Natural killer cell (primary cell): ENCODE data around the gene MYH4. TPM values are rescaled to one million over a fixed set of nuclear protein-coding genes. Genes with fewer than 3 reads are reported as not detected.

ENCODE experiments used
- ATAC-seq, 3 donors: fragments of 150-1000 bp in 2 of 3; fragments of 200-7000 bp in 1 of 3; cut with Tn5 transposase; 1 replicate in 1 of 3; 2 replicates in 2 of 3; pipeline ENCODE4 v1.10.0; 2021; ENCODE audit warnings: mild to moderate bottlenecking in 2 of 3, moderate library complexity in 2 of 3
- DNase-seq, 2 donors: peaks; one replicate each; pipeline versions ENCODE4 v3.0.0 to v3.0.0-alpha.2; 2013 to 2021; ENCODE audit warnings: mixed read lengths in 1 of 2
- H3K27ac ChIP-seq: one replicate; pipeline ENCODE4 v1.5.1; 2013; ENCODE audit warnings: mild to moderate bottlenecking, low read length
- H3K27me3 ChIP-seq: one replicate; pipeline ENCODE4 v1.6.1; 2013; ENCODE audit warnings: low read length; ENCODE audit not compliant: control insufficient read depth, insufficient read depth
- H3K36me3 ChIP-seq: one replicate; pipeline ENCODE4 v1.6.1; 2013; ENCODE audit warnings: low read length; ENCODE audit not compliant: control insufficient read depth, insufficient read depth
- H3K4me1 ChIP-seq: one replicate; pipeline ENCODE4 v1.6.1; 2013; ENCODE audit warnings: low read length; ENCODE audit not compliant: control insufficient read depth, insufficient read depth
- H3K4me3 ChIP-seq: one replicate; pipeline ENCODE4 v1.5.1; 2013; ENCODE audit warnings: low read length
- H3K9me3 ChIP-seq: one replicate; pipeline ENCODE4 v1.6.1; 2013; ENCODE audit warnings: low read length; ENCODE audit not compliant: control insufficient read depth, insufficient read depth
- H3K27ac Mint-ChIP-seq, 2 donors: one replicate each; pipeline ENCODE4 v1.8.0; 2022; ENCODE audit warnings: mild to moderate bottlenecking in 2 of 2, mixed read lengths in 2 of 2, moderate library complexity in 1 of 2
- H3K27me3 Mint-ChIP-seq, 2 donors: one replicate each; pipeline ENCODE4 v1.8.0; 2022; ENCODE audit warnings: low read depth in 2 of 2, mixed read lengths in 2 of 2
- H3K36me3 Mint-ChIP-seq: one replicate; pipeline ENCODE4 v1.8.0; 2022; ENCODE audit warnings: mixed read lengths
- H3K4me1 Mint-ChIP-seq, 2 donors: one replicate each; pipeline ENCODE4 v1.8.0; 2022; ENCODE audit warnings: mixed read lengths in 2 of 2
- H3K4me3 Mint-ChIP-seq: one replicate; pipeline ENCODE4 v1.8.0; 2022; ENCODE audit warnings: mild to moderate bottlenecking, moderate library complexity, mixed read lengths
- H3K9me3 Mint-ChIP-seq, 2 donors: one replicate each; pipeline ENCODE4 v1.8.0; 2022; ENCODE audit warnings: mixed read lengths in 2 of 2
- WGBS: methylation state at CpG from one replicate; pipeline ENCODE4 v1.1.7; 2013; ENCODE audit warnings: missing lambda C conversion rate; ENCODE audit not compliant: insufficient coverage; 5-methylcytosine and 5-hydroxymethylcytosine counted together
- intact Hi-C: fragments of 100-400 bp; cut with micrococcal nuclease; formaldehyde crosslinking; loops from one replicate; pipeline ENCODE4 v1.14.2; 2022
- total RNA-seq, 4 donors: library from RNA; stranded (reverse); fragments of 120-200 nt in 1 of 4; gene quantifications; one replicate each; pipeline versions ENCODE4 v1.2.3 to v1.2.4, GENCODE V29; 2013 to 2022
- TF ChIP-seq, protein P1 (sequence below): fragments of 200-600 bp; IDR thresholded peaks from one replicate; pipeline ENCODE4 v1.8.0; 2022; ENCODE audit warnings: antibody characterized with exemption

MYH4 gene
- total RNA-seq, 3 donors from 2014 or later (not counting 1 experiment from before 2014, with no cell fraction given), result not detected

DNA sequence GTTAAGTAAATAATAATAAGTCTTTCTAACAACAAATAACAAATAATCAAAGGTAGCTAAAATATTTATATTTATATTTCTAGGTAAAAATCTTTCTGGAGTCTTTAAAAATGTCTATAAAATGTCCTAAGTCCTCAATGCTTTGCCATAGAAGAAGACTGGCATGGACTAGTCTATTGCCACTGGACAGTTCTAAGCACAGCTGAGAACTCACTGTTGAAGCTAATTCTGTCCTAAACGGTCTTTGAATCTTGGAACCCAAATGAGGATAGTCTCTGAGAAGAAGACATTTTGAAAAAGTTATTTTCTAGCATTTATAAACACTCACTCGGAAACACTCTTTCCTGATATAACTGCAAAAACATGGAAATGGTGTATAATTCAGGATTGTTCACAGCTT, 48.1 kb downstream of the MYH4 start:
- Histone ChIP-seq H3K27ac (no peak overlapping the region), H3K9me3 (no peaks in the 10 kb centered on the region), H3K4me3 (no peak overlapping the region), H3K36me3 (no peaks in the 10 kb centered on the region), H3K27me3 (peaks cover 3% of the 10 kb centered on the region), H3K4me1 (no peaks in the 10 kb centered on the region)
- H3K27me3 Mint-ChIP-seq, result peaks cover 16 to 36% of the 10 kb centered on the region in 2 donors
- no peaks in the 10 kb centered on the region for H3K9me3 Mint-ChIP-seq
- ATAC-seq (no peak), DNase-seq (no peak)
- H3K36me3 Mint-ChIP-seq, result no peaks in the 10 kb centered on the region
- WGBS, result 50% methylated on average over 1 of the region's 2 CpGs
- H3K4me3 Mint-ChIP-seq, result no peak overlapping the region
- intact Hi-C loops, result no loop called here
- H3K4me1 Mint-ChIP-seq, result no peaks in the 10 kb centered on the region
- H3K27ac Mint-ChIP-seq, result no peak overlapping the region
- TF ChIP-seq, protein P1, sequence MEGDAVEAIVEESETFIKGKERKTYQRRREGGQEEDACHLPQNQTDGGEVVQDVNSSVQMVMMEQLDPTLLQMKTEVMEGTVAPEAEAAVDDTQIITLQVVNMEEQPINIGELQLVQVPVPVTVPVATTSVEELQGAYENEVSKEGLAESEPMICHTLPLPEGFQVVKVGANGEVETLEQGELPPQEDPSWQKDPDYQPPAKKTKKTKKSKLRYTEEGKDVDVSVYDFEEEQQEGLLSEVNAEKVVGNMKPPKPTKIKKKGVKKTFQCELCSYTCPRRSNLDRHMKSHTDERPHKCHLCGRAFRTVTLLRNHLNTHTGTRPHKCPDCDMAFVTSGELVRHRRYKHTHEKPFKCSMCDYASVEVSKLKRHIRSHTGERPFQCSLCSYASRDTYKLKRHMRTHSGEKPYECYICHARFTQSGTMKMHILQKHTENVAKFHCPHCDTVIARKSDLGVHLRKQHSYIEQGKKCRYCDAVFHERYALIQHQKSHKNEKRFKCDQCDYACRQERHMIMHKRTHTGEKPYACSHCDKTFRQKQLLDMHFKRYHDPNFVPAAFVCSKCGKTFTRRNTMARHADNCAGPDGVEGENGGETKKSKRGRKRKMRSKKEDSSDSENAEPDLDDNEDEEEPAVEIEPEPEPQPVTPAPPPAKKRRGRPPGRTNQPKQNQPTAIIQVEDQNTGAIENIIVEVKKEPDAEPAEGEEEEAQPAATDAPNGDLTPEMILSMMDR, result no peak

DNA sequence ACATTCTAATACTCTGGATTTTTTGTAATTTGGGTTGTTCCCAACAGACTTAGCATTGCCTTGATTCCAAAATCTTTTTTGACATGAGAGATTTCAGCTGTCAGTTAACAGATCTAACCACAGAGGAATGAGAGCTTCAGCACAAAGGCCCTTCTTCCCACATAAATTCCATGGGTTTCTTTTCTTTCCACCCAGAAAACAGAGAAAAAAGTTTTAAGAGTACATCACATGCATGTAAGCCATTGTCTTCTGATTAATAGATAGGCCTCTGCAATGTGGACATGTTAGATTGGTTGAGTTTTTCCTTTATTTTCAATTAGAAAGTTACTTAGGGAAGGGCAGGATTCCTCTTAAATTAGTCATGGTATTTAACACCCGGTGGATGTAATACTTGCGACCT, 48.5 kb downstream of the MYH4 start:
- Mint-ChIP-seq H3K27me3 (peaks cover 18 to 39% of the 10 kb centered on the region in 2 donors), H3K9me3 (no peaks in the 10 kb centered on the region), H3K27ac (no peak overlapping the region), H3K4me1 (no peaks in the 10 kb centered on the region), H3K4me3 (no peak overlapping the region), H3K36me3 (no peaks in the 10 kb centered on the region)
- DNase-seq (no peak), ATAC-seq (no peak)
- H3K27me3 ChIP-seq, result peaks cover 3% of the 10 kb centered on the region
- no peak overlapping the region for H3K27ac ChIP-seq
- H3K4me3 ChIP-seq, result no peak overlapping the region
- no CpG with 5 or more reads among the region's 2 CpGs for WGBS
- intact Hi-C loops, result no loop called here
- H3K36me3 ChIP-seq, result no peaks in the 10 kb centered on the region
- H3K9me3 ChIP-seq, result no peaks in the 10 kb centered on the region
- TF ChIP-seq, protein P1, result no peak
- no peaks in the 10 kb centered on the region for H3K4me1 ChIP-seq

DNA sequence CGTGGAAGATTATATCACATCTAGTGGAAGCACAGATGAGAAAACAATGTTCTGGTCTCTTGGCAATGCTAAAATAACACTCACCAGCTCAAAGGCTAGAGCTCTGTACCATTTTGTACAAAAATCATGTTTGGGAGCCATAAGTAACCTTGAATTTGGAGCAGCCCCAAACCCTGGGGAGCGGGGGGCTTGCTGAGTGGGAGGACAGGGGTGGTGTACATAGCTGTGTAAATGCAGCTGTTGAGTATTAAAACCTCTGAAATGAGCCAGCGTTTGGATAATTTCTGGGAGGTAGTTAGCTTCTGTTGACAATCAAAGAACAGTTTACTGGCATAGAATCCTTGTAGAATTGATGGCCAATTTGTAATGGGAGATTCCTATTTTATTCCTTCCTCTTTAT, 51.9 kb downstream of the MYH4 start:
- H3K4me3 Mint-ChIP-seq, result no peak overlapping the region
- H3K4me3 ChIP-seq, result no peak overlapping the region
- no peaks in the 10 kb centered on the region for H3K36me3 Mint-ChIP-seq
- H3K27me3 Mint-ChIP-seq, result peaks cover 21 to 56% of the 10 kb centered on the region in 2 donors
- no peaks in the 10 kb centered on the region for H3K4me1 ChIP-seq
- peaks cover 6% of the 10 kb centered on the region for H3K27me3 ChIP-seq
- no peaks in the 10 kb centered on the region for H3K9me3 Mint-ChIP-seq
- 90% methylated on average over 3 of the region's 3 CpGs for WGBS
- H3K9me3 ChIP-seq, result no peaks in the 10 kb centered on the region
- H3K27ac Mint-ChIP-seq, result no peak overlapping the region
- TF ChIP-seq, protein P1, result no peak
- ATAC-seq (no peak), DNase-seq (no peak)
- no peak overlapping the region for H3K27ac ChIP-seq
- intact Hi-C loops, result no loop called here
- H3K36me3 ChIP-seq, result no peaks in the 10 kb centered on the region
- H3K4me1 Mint-ChIP-seq, result no peaks in the 10 kb centered on the region

DNA sequence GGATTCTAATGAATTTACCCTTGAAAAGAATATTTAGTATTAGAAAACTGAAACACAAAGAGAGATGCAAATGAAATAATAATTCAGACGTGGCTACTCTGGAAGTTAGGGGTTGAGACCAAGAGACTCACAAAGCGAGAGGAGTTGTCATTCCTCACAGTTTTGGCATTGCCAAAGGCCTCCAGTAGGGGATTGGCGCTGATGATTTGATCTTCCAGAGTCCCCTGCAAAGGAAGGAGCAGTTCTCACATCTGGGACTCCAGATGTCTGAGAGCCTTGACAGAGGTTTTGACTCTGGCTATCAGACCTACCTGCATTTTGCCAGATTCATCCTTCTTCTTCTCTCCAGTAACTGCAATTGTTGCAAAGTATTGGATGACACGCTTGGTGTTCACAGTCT, 54.2 kb downstream of the MYH4 start:
- no peaks in the 10 kb centered on the region for H3K36me3 Mint-ChIP-seq
- peaks cover 6% of the 10 kb centered on the region for H3K27me3 ChIP-seq
- H3K27ac ChIP-seq, result no peak overlapping the region
- TF ChIP-seq, protein P1, result no peak
- ATAC-seq (no peak), DNase-seq (no peak)
- no peak overlapping the region for H3K4me3 ChIP-seq
- H3K36me3 ChIP-seq, result no peaks in the 10 kb centered on the region
- H3K27me3 Mint-ChIP-seq, result peaks cover 20 to 55% of the 10 kb centered on the region in 2 donors
- H3K4me1 Mint-ChIP-seq, result no peaks in the 10 kb centered on the region
- H3K4me3 Mint-ChIP-seq, result no peak overlapping the region
- intact Hi-C loops, result no loop called here
- no peaks in the 10 kb centered on the region for H3K9me3 Mint-ChIP-seq
- H3K27ac Mint-ChIP-seq, result no peak overlapping the region
- H3K4me1 ChIP-seq, result no peaks in the 10 kb centered on the region
- WGBS, result 82% methylated on average over 4 of the region's 4 CpGs
- H3K9me3 ChIP-seq, result no peaks in the 10 kb centered on the region
